ENCODE measurements around the gene TSHZ2. TPM values are rescaled to one million over a fixed set of nuclear protein-coding genes. Genes with fewer than 3 reads are reported as not detected.

The TSHZ2 gene
- total RNA-seq, 1 donor from 2014 or later: 12.6 TPM

DNA sequence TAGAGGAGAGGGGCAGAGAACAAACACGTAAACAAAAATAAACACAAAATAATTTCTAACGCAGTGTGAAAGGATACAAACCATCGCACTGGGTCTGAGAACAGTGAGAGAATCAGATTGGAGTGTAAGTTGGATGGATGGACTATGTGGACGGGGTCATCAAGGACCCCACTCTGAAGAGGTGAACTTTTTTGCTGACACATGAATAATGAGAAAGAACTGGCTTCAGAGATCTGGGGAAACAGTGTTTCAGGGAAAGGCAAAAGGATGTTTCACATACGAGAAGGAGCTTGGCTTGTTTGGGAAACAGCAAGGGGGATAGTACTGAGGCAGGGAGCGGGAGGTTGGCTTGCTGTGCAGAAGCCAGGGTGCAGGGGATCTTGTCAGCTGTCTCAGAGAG lies 326.1 kb downstream of the TSHZ2 start:
- intact Hi-C loops (cut with DNase I): no loop called here
- no peak for DNase-seq
- no peaks in the 10 kb centered on the region for H3K36me3 ChIP-seq
- H3K27ac ChIP-seq: no peak overlapping the region
- ATAC-seq: no peak
- no peak overlapping the region for H3K4me3 ChIP-seq
- no peaks in the 10 kb centered on the region for H3K9me3 ChIP-seq
- H3K4me1 ChIP-seq: no peaks in the 10 kb centered on the region
- no peaks in the 10 kb centered on the region for H3K27me3 ChIP-seq (ENCODE audit: low read depth)
- no peak for TF ChIP-seq CTCF (IDR thresholded peaks at IDR 0.05)

DNA sequence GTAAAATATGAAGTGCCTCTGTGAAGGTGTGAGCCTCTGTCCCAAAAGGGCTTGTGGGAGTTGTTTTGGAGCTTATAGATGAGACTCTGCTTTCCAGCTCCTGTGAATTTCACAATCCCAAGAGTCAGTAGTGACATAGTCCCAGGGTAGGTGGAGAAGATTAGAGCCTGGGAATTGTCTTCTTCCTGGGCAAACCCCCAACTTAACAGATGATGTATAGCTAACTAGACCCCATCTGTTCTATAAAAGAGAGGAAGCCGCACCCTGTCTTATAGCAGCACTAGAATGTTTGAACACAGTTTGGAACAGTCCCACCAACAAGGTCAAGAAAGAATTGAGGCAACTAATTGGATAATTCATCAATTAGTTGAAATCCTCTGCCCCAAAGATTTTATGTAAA lies 326.8 kb downstream of the TSHZ2 start:
- DNase-seq (no peak), ATAC-seq (no peak)
- intact Hi-C loops (cut with DNase I): no loop called here
- Histone ChIP-seq H3K36me3 (no peaks in the 10 kb centered on the region), H3K27ac (no peak overlapping the region), H3K4me3 (no peak overlapping the region), H3K9me3 (no peaks in the 10 kb centered on the region), H3K4me1 (no peaks in the 10 kb centered on the region), H3K27me3 (ENCODE audit: low read depth) (no peaks in the 10 kb centered on the region)
- TF ChIP-seq CTCF (IDR thresholded peaks at IDR 0.05): no peak

GRCh38 chr20:53299831-53300230 lies 327.7 kb downstream of the TSHZ2 start:
- H3K27ac ChIP-seq: no peak overlapping the region
- no peaks in the 10 kb centered on the region for H3K27me3 ChIP-seq (ENCODE audit: low read depth)
- no peak overlapping the region for H3K4me3 ChIP-seq
- H3K9me3 ChIP-seq: no peaks in the 10 kb centered on the region
- no peaks in the 10 kb centered on the region for H3K36me3 ChIP-seq
- no peak for DNase-seq
- ATAC-seq: no peak
- no peak for TF ChIP-seq CTCF (IDR thresholded peaks at IDR 0.05)
- no peaks in the 10 kb centered on the region for H3K4me1 ChIP-seq
- intact Hi-C loops (cut with DNase I): no loop called here

DNA sequence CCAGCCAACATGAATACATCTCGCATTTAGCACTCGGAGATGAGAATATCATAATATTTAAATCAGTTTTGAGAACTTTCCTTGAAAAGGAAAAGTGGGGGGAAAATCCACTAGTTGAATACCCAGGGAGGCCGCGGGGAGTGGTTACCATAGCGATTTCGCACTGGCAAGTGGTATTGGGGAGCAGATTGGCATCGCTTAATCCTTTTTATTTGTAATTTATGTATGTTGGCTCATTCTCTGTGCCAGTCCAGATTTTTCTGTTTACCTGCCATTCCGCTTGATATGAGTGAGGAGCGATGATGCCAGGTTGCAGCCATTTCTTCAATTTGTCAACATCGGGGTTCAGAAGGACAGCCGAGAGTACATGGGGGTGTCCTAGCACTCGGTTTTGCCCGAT lies 329.7 kb downstream of the TSHZ2 start:
- no peaks in the 10 kb centered on the region for H3K9me3 ChIP-seq
- intact Hi-C loops (cut with DNase I): no loop called here
- TF ChIP-seq CTCF (IDR thresholded peaks at IDR 0.05): no peak
- H3K36me3 ChIP-seq: no peaks in the 10 kb centered on the region
- H3K27me3 ChIP-seq (ENCODE audit: low read depth): no peaks in the 10 kb centered on the region
- H3K4me3 ChIP-seq: no peak overlapping the region
- DNase-seq (no peak), ATAC-seq (no peak)
- H3K4me1 ChIP-seq: no peaks in the 10 kb centered on the region
- H3K27ac ChIP-seq: no peak overlapping the region

DNA sequence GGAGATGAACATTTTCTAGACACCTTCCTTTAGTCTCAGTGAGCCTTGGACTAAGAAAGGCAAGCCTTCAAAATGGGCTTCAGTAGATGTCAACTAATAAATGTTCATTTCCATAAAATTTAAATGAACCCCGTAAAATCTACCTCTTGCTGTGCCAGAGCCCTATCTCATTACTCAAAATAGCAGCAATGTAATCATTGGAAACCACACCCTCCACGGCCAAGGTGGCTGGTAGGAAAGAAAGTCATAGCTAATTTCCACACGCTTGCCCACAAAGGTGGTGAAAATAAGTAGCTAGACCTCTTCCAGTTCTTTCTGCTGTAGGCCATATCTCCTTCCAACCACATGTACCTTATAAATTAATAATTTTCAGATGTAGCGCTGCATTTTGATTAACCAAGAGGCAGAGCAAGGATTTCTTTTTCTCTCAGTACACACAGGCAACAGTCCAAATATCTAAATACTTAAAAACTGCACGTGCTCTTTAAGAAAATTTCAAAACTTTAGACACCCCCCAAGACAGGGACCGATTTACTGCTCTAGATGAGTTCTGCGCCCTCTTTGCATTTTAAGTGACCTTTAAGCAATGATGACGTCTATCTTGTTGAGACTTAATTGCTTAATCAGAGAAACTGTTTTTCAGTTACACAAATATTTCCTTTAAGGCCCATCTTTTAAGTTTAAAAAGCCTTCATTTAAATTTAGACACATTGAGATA lies 330.7 kb downstream of the TSHZ2 start:
- ATAC-seq: no peak

More for the DNA sequence above, 330.7 kb downstream of the TSHZ2 start:
- DNase-seq: no peak
- TF ChIP-seq CTCF (IDR thresholded peaks at IDR 0.05): no peak
- Histone ChIP-seq H3K36me3 (no peaks in the 10 kb centered on the region), H3K27ac (no peak overlapping the region), H3K4me3 (no peak overlapping the region), H3K4me1 (no peaks in the 10 kb centered on the region), H3K9me3 (no peaks in the 10 kb centered on the region), H3K27me3 (ENCODE audit: low read depth) (no peaks in the 10 kb centered on the region)
- intact Hi-C loops (cut with DNase I): no loop called here
